Gastroesophageal sphincter (tissue), 3 donors: ENCODE results near the gene MAPKBP1.

Experiments used
- CTCF ChIP-seq, 4 experiments: fragments of 200-600 bp in 2 of 4; fragments of 450-650 bp in 2 of 4; sonication (generic) in 1 of 4; IDR thresholded peaks; one replicate each; pipeline ENCODE4 v1.5.1; 2017 to 2019; ENCODE audit warnings: antibody characterized with exemption in 4 of 4, mild to moderate bottlenecking in 2 of 4, moderate library complexity in 2 of 4
- EP300 ChIP-seq: sonication (generic); formaldehyde crosslinking; IDR thresholded peaks from one replicate; pipeline ENCODE4 v1.6.1; 2017; ENCODE audit warnings: antibody characterized with exemption, mild to moderate bottlenecking
- POLR2A ChIP-seq, 2 donors: fragments of 450-650 bp; IDR thresholded peaks; one replicate each; pipeline ENCODE4 v1.6.1; 2017; ENCODE audit warnings: antibody characterized with exemption in 2 of 2, mild to moderate bottlenecking in 2 of 2, moderate library complexity in 1 of 2
- POLR2AphosphoS5 ChIP-seq: sonication (generic); formaldehyde crosslinking; IDR thresholded peaks from one replicate; pipeline ENCODE4 v1.6.1; 2017; ENCODE audit warnings: antibody characterized with exemption

GRCh38 chr15:41730543-41730942 lies 43.7 kb upstream of the MAPKBP1 start:
- TF ChIP-seq CTCF (IDR thresholded peaks at IDR 0.05): no peak
- no peak for TF ChIP-seq POLR2A (IDR thresholded peaks at IDR 0.05)
- TF ChIP-seq POLR2AphosphoS5: no peak
- TF ChIP-seq EP300: no peak
